MM.1S (cell line): ENCODE data around the gene NEGR1.

Experiments used
- EZH2 ChIP-seq: fragments of 300-600 bp; sonication (generic); optimal IDR thresholded peaks from 2 replicates; pipeline ENCODE3; 2017; ENCODE audit warnings: low read depth, mild to moderate bottlenecking, antibody characterized with exemption, low read length, mixed read lengths
- EZH2phosphoT487 ChIP-seq: fragments of 300-600 bp; sonication (generic); IDR thresholded peaks from 2 replicates; pipeline ENCODE4 v1.6.1; 2018; ENCODE audit warnings: antibody characterized with exemption, low read length

GRCh38 chr1:72286401-72286800 lies 4.1 kb upstream of the NEGR1 start:
- TF ChIP-seq EZH2phosphoT487, result no peak
- TF ChIP-seq EZH2, result no peak
